IPS-18a (cell line): Measurements from ENCODE around the gene SLC8A1.

Experiments used
- H3K27ac ChIP-seq: one replicate; pipeline ENCODE4 v1.5.1; 2013; ENCODE audit warnings: low read length
- H3K27me3 ChIP-seq: one replicate; pipeline ENCODE4 v1.6.1; 2013; ENCODE audit warnings: mild to moderate bottlenecking, low read length; ENCODE audit not compliant: control insufficient read depth, insufficient read depth
- H3K36me3 ChIP-seq: one replicate; pipeline ENCODE4 v1.6.1; 2013; ENCODE audit warnings: low read depth, low read length; ENCODE audit not compliant: control insufficient read depth
- H3K4me1 ChIP-seq: one replicate; pipeline ENCODE4 v1.6.1; 2013; ENCODE audit warnings: low read depth, low read length; ENCODE audit not compliant: control insufficient read depth
- H3K4me3 ChIP-seq: one replicate; pipeline ENCODE4 v1.5.1; 2013; ENCODE audit warnings: low read length
- H3K9ac ChIP-seq: one replicate; pipeline ENCODE4 v1.6.1; 2013; ENCODE audit warnings: mild to moderate bottlenecking, low read length, moderate library complexity
- H3K9me3 ChIP-seq: one replicate; pipeline ENCODE4 v1.6.1; 2013; ENCODE audit warnings: low read depth, low read length; ENCODE audit not compliant: control insufficient read depth

SLC8A1 gene

DNA sequence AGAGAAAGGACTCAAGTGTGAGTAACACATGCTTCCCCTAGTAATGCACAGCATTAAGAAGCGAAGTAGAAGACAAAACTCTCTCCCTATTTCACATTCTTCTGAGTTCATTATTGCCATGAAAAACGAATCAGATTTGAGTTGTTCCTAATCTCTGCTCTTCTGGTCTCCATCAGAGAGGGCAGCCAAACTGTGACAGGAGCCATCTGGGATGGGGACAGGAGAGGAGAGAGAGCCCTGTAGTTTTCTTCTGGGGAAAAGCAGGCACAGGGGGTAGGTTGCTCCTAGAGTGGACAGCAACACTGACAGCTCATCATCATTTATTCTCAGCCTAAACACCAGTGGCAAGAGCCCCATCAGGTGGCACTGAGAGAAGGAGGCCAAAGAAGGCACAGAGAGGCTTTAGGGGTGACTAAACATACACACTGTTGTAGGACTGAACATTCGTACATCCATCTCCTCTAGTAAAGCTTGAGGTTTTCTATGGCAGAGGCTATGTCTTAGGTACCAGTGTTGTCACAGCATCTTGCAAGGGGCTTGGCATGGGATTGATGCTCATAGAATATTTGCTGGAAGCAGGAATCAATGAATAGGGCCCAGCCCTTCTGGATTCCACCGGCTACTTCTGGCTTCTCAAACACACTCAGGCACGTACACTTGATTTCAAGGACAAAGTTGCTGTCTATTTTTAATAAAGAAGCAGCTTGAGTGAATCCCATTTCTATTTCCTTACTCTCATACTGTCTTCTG is 33.1 kb downstream of the SLC8A1 start:
- no peak overlapping the region for H3K27ac ChIP-seq
- H3K4me1 ChIP-seq = no peaks in the 10 kb centered on the region
- no peak overlapping the region for H3K9ac ChIP-seq
- no peaks in the 10 kb centered on the region for H3K27me3 ChIP-seq
- no peak overlapping the region for H3K4me3 ChIP-seq
- H3K9me3 ChIP-seq = no peaks in the 10 kb centered on the region
- no peaks in the 10 kb centered on the region for H3K36me3 ChIP-seq

DNA sequence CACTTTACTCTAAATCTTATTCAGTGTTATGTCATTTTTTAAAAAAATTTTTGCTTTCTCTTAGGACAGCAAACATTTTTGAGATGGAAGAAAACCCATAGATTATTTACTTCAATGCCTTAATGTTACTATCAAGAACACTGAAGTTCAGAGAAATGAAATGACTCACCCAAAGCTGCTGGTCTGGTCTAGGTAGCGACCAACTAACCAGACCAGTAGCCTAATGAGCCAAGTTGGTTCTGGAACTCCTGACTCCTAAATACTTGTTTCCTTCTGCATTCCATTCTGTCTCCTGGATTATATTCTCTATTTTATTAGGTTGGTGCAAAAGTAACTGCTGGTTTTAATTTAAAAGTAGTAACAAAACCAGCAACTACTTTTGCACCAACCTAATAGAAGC is 35.4 kb downstream of the SLC8A1 start:
- Histone ChIP-seq H3K4me3 (no peak overlapping the region), H3K36me3 (no peaks in the 10 kb centered on the region), H3K27ac (no peak overlapping the region), H3K9ac (no peak overlapping the region), H3K27me3 (no peaks in the 10 kb centered on the region), H3K4me1 (no peaks in the 10 kb centered on the region), H3K9me3 (no peaks in the 10 kb centered on the region)

DNA sequence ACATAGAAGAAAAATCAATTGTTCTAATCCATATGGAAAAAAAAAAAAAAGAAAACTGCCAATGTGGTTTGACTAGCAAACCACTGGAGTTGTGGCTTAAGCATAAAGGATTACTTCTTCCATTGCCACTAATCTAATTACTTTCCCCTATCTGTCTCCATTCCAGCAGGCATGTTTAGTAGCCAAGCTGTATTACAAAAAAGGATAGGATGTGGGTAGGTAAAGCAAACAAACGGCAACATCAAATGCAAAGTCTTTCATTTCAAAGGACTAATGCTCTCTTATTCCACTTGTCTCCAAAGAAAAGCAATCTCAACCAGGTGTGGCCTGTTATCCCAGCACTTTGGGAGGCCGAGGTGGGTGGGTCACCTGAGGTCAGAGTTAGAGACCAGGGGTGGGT is 36.5 kb downstream of the SLC8A1 start:
- H3K27me3 ChIP-seq = no peaks in the 10 kb centered on the region
- H3K9ac ChIP-seq = no peak overlapping the region
- H3K9me3 ChIP-seq = no peaks in the 10 kb centered on the region
- no peaks in the 10 kb centered on the region for H3K36me3 ChIP-seq
- H3K4me1 ChIP-seq = no peaks in the 10 kb centered on the region
- H3K4me3 ChIP-seq = no peak overlapping the region
- no peak overlapping the region for H3K27ac ChIP-seq

DNA sequence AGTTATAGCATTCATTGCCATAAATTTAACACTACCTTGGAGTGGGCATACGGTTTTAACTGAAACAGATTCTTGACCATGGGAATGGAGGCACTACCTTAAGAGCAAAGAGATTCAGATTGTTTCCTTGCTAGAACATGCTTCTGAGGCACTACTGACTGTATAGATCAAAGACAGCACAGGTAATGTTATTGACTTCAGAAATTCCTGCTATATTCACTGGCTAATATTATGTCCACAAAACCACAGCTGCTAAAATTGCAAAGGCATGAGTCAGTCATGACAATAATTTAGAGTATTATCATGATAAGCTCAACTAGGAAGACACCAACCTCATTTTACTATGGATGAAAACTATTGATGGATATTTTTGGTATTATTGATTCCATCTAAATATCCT is 39.4 kb downstream of the SLC8A1 start:
- no peaks in the 10 kb centered on the region for H3K36me3 ChIP-seq
- no peak overlapping the region for H3K4me3 ChIP-seq
- H3K27ac ChIP-seq = no peak overlapping the region
- H3K9me3 ChIP-seq = no peaks in the 10 kb centered on the region
- no peak overlapping the region for H3K9ac ChIP-seq
- H3K4me1 ChIP-seq = no peaks in the 10 kb centered on the region
- no peaks in the 10 kb centered on the region for H3K27me3 ChIP-seq

DNA sequence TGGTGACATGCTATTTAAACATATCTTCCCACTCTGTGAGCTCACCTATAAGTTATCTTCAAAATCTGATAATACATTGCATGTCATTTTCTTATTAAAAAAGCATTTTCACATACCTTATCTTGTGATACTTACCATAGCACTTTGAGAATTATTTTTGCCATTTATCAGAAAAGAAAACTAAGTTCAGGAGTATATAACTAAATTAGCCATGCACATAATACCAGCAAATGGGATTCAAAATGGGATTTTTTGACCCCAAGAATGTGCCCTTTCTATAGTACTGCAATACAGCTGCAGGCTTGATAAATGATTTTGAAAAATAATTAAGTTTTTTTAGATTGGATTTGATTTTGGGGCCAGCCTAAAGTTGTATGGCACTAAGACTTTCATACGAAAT is 41.2 kb downstream of the SLC8A1 start:
- no peak overlapping the region for H3K4me3 ChIP-seq
- no peaks in the 10 kb centered on the region for H3K36me3 ChIP-seq
- H3K9me3 ChIP-seq = no peaks in the 10 kb centered on the region
- H3K27ac ChIP-seq = no peak overlapping the region
- H3K9ac ChIP-seq = no peak overlapping the region
- H3K4me1 ChIP-seq = no peaks in the 10 kb centered on the region
- H3K27me3 ChIP-seq = no peaks in the 10 kb centered on the region

DNA sequence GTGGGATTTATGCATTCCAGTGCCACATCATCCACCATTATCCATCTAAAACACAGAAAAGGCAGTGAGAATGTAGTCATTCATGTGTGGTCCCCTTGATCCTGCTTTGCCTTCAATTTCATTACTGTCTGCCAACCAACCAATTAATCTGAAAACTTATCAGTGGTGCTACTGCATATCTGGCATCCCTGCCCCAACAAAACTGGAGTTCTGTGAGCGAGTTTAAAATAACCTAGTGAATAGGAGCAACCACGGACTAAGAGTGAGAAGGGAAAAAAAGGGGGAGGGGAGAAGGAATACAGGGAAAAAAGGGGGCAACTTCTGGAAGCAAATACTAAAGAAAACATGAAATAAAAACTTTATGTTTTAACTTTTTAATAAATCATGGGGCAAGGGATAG is 42.2 kb downstream of the SLC8A1 start:
- H3K36me3 ChIP-seq = no peaks in the 10 kb centered on the region
- H3K27ac ChIP-seq = no peak overlapping the region
- H3K27me3 ChIP-seq = no peaks in the 10 kb centered on the region
- H3K9me3 ChIP-seq = no peaks in the 10 kb centered on the region
- no peak overlapping the region for H3K9ac ChIP-seq
- H3K4me3 ChIP-seq = no peak overlapping the region
- H3K4me1 ChIP-seq = no peaks in the 10 kb centered on the region

DNA sequence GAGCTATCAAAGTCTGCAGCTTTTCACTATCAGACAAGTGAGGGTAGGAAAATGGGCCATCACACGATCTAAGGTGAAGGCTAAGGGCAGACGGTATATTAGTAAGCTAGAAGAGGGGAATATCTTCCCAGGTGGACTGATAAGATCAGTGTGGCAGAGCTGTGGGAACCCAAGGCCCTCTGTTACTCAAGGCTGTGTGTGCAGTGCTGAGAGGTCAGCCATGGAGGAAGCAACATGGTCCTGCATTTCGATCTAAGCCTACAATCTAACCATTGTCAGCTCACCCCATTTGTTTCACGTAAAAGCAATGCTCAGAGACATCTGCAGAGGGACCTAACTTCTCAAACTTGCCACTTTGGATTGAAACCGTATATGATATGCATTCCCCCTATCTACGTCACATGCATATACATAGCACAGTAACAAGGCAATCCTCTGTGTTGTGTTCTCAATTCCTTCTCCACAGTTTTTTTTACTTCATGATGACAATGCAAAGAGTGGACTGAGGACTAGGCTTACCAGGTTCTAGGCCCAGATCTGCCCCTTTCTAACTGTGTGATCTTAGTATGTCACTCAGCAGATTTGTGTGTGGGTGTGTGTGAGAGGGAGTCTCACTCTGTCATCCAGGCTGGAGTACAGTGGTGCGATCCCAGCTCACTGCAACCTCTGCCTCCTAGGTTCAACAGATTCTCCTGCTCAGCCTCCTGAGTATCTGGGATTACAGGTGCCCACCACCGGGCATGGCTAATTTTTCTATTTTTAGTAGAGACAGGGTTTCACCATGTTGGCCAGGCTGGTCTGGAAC is 45.2 kb downstream of the SLC8A1 start:
- Histone ChIP-seq H3K4me3 (no peak overlapping the region), H3K9me3 (no peaks in the 10 kb centered on the region), H3K9ac (no peak overlapping the region), H3K27ac (no peak overlapping the region), H3K27me3 (no peaks in the 10 kb centered on the region), H3K4me1 (no peaks in the 10 kb centered on the region), H3K36me3 (no peaks in the 10 kb centered on the region)

DNA sequence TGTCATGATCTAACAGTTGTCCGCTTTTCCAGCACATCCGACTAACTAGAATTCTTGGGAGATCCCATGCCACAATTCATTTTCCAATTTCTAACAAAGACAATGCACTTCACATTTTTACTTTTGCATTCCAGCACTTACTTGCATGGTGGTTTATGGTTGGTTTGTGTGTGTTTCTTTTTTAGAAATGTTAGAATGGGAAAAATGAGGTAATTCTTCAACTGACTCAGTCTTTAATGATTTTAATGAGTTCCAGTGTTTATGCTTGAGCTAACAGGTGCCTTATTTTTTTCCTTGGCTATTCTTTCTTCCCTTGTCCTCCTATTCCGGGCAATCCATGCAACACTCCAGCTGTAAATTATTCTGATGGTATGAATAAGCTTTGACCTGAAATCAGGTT is 46.4 kb downstream of the SLC8A1 start:
- Histone ChIP-seq H3K27ac (no peak overlapping the region), H3K9me3 (no peaks in the 10 kb centered on the region), H3K27me3 (no peaks in the 10 kb centered on the region), H3K36me3 (no peaks in the 10 kb centered on the region), H3K9ac (no peak overlapping the region), H3K4me3 (no peak overlapping the region), H3K4me1 (peaks cover 4% of the 10 kb centered on the region)

DNA sequence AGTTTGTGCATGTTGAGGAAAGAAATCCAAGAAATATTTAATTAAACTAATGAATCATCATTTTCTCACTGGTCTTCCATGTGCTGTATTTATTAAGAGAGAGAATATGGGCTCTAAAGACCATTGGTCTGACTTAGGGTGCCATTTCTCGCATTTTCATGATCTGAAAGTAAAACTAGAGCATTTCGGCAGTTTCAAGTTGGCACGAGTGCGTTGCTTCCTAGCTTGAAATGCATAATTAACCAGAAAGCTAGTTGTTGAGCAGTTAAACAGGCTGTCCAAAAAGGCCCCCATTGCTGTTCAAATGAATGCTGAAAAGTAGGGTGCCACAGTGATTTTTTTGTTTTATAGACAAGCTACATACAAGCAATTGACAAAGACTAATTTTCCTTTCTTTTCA is 47.4 kb downstream of the SLC8A1 start:
- Histone ChIP-seq H3K27ac (no peak overlapping the region), H3K9me3 (no peaks in the 10 kb centered on the region), H3K4me3 (no peak overlapping the region), H3K36me3 (no peaks in the 10 kb centered on the region), H3K9ac (no peak overlapping the region), H3K27me3 (no peaks in the 10 kb centered on the region), H3K4me1 (peaks cover 8% of the 10 kb centered on the region)

DNA sequence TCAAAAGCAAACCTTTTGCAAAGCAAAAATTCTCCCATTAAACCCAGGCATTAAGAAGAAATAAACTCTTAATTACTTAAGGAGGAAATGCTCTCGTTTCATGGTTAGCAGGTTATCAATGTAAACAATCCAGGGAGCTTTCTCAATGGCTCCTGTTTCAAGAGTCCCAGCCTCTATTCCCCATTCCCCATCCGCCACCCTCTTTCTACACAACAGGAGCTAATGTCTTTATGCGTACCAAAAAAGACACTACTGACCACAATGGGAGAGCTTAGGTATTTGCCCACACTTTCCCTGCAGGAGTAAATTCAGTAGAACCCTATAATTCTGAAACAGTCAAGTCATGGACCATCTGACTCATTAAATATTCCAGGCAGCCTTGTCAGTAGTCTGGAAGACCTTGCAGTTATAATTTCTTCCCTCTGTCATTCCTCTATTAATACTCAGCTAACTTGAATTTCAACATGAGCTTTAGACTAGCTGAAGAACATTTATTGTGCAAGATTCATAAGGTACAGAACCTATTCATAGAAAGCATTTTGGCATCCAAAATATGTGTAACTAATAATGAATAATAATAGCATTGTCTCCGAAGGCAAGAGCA is 48.6 kb downstream of the SLC8A1 start:
- no peak overlapping the region for H3K27ac ChIP-seq
- no peaks in the 10 kb centered on the region for H3K36me3 ChIP-seq
- H3K27me3 ChIP-seq = no peaks in the 10 kb centered on the region
- no peaks in the 10 kb centered on the region for H3K9me3 ChIP-seq
- H3K9ac ChIP-seq = no peak overlapping the region
- peaks cover 8% of the 10 kb centered on the region for H3K4me1 ChIP-seq
- no peak overlapping the region for H3K4me3 ChIP-seq

DNA sequence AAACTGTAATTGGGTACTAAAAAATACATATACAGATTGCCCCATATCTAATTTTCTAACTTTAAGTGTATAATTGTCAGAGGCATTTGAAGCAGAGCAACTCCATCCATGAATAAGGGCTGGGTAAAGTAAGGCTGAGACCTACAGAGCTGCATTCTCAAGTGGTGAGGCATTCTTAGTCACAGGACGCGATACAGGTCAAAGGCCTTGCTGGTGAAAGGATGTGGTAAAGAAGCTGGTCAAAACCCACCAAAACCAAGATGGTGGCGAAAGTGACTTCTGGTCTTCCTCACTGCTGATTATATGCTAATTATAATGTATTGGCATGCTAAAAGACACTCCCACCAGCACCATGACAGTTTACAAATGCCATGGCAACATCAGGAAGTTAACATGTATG is 50.0 kb downstream of the SLC8A1 start:
- Histone ChIP-seq H3K9ac (no peak overlapping the region), H3K36me3 (no peaks in the 10 kb centered on the region), H3K9me3 (no peaks in the 10 kb centered on the region), H3K4me3 (no peak overlapping the region), H3K27ac (no peak overlapping the region), H3K4me1 (peaks cover 8% of the 10 kb centered on the region), H3K27me3 (no peaks in the 10 kb centered on the region)
